Right forelimb (tissue), 1 donor: ENCODE data around the gene TPRKB.
"Not testable (repeated sequence)": the region's sequence is repeated elsewhere in the genome, so short reads cannot be mapped to it uniquely, and the experiment has no call there.

ENCODE experiments used
- DNase-seq: peaks from one replicate; pipeline ENCODE4 v3.0.0-alpha.2; 2018

Gene TPRKB

GRCh38 chr2:73736855-73737779 lies at the start of gene TPRKB:
Gene TPRKB (minus strand): TSS chr2:73737345. CDS start chr2:73734569, 2,776 bp downstream.
- peak; percentile 98 for DNase-seq

- DNase-seq: not testable (repeated sequence)
These were observed 46.7 kb upstream of the TPRKB start, which contains the start of gene C2orf78 for GRCh38 chr2:73783883-73784282. Gene C2orf78 (plus strand): TSS chr2:73784183. CDS start chr2:73784310, 127 bp downstream.

GRCh38 chr2:73783402-73783801 lies 46.3 kb upstream of the TPRKB start:
- DNase-seq: not testable (repeated sequence)

- no peak for DNase-seq
These were observed 43.1 kb upstream of the TPRKB start for GRCh38 chr2:73780237-73780582.

GRCh38 chr2:73779467-73780236 lies 42.5 kb upstream of the TPRKB start, which contains the start of gene DUSP11:
Gene DUSP11 (minus strand): TSS chr2:73780103. CDS start chr2:73779974, 129 bp downstream.
- peak; percentile 96 for DNase-seq

- DNase-seq: not testable (repeated sequence)
These were observed 41.8 kb upstream of the TPRKB start for GRCh38 chr2:73778867-73779466.

GRCh38 chr2:73776869-73777519 lies 39.8 kb upstream of the TPRKB start:
- no peak for DNase-seq

GRCh38 chr2:73776381-73776780 lies 39.2 kb upstream of the TPRKB start:
- no peak for DNase-seq

- DNase-seq: no peak
These were observed 35.7 kb upstream of the TPRKB start for GRCh38 chr2:73772819-73773218.

- no peak for DNase-seq
These were observed 33.6 kb upstream of the TPRKB start for GRCh38 chr2:73770725-73771124.

GRCh38 chr2:73766994-73767393 lies 29.8 kb upstream of the TPRKB start:
- DNase-seq: no peak

- no peak for DNase-seq
These were observed 29.2 kb upstream of the TPRKB start for GRCh38 chr2:73766349-73766748.

GRCh38 chr2:73764945-73765344 lies 27.8 kb upstream of the TPRKB start:
- no peak for DNase-seq

GRCh38 chr2:73762571-73762970 lies 25.4 kb upstream of the TPRKB start:
- no peak for DNase-seq

GRCh38 chr2:73759904-73760303 lies 22.8 kb upstream of the TPRKB start:
- DNase-seq: no peak

GRCh38 chr2:73759285-73759764 lies 22.2 kb upstream of the TPRKB start:
- no peak for DNase-seq

- not testable (repeated sequence) for DNase-seq
These were observed 17.2 kb upstream of the TPRKB start for GRCh38 chr2:73754332-73754731.

GRCh38 chr2:73749314-73749713 lies 12.2 kb upstream of the TPRKB start:
- no peak for DNase-seq

- no peak for DNase-seq
These were observed 9.7 kb upstream of the TPRKB start for GRCh38 chr2:73746877-73747208.

- DNase-seq: no peak
These were observed 9.1 kb upstream of the TPRKB start for GRCh38 chr2:73746015-73746876.

- no peak for DNase-seq
These were observed 3.6 kb upstream of the TPRKB start for GRCh38 chr2:73740767-73741166.

GRCh38 chr2:73739101-73739500 lies 2.0 kb upstream of the TPRKB start:
- DNase-seq: no peak
